ENCODE results near the gene DTNBP1. TPM values are rescaled to one million over a fixed set of nuclear protein-coding genes. Genes with fewer than 3 reads are reported as not detected.
A peak's percentile ranks its signal among the peaks of the same experiment; 100 is the strongest.

Gene DTNBP1
- total and polyA plus RNA-seq, 2 experiments from 2014 or later: 0.32 to 15.8 TPM

GRCh38 chr6:15689586-15690482 is 27.0 kb upstream of the DTNBP1 start:
- Histone ChIP-seq H3K79me2 (ENCODE audit: insufficient read depth) (no peaks in the 10 kb centered on the region), H3K9me2 (ENCODE audit: insufficient read depth) (no peaks in the 10 kb centered on the region), H3K4me2 (ENCODE audit: unreplicated experiment) (no peak overlapping the region), H4K20me1 (ENCODE audit: insufficient read depth) (no peaks in the 10 kb centered on the region), H3F3A (ENCODE audit: insufficient read depth) (no peaks in the 10 kb centered on the region), H2AFZ (no peak overlapping the region), H3K4me3 (no peak overlapping the region), H3K27me3 (replicated peaks; ENCODE audit: insufficient read depth) (no peaks in the 10 kb centered on the region; the same call in 1 of the 2 replicates), H3K9ac (no peak overlapping the region), H3K9me3 (ENCODE audit: low read depth) (no peaks in the 10 kb centered on the region), H3K4me1 (ENCODE audit: insufficient read depth) (no peaks in the 10 kb centered on the region), H3K36me3 (ENCODE audit: low read depth) (no peaks in the 10 kb centered on the region), H3K27ac (no peak overlapping the region)
- DNase-seq: peak; percentile 7
- in situ Hi-C loops (cut with MboI): loop anchor here (10.0 kb wide), 2 partner anchors 475 to 495 kb away; no protein-coding TSS in a partner anchor
- WGBS, 2 experiments (ENCODE audit: low coverage in 1 of 2, low lambda C conversion rate in 2 of 2, missing lambda C conversion rate in 2 of 2): 37 to 38% methylated on average over 5 of the region's 5 CpGs
- TF ChIP-seq EZH2phosphoT487 (IDR thresholded peaks at IDR 0.05; ENCODE audit: insufficient read depth, low read depth) (no peak), EZH2 (IDR thresholded peaks at IDR 0.05; ENCODE audit: insufficient read depth, poor library complexity, severe bottlenecking) (no peak)

- Histone ChIP-seq H3K4me3 (no peak overlapping the region), H3K79me2 (ENCODE audit: insufficient read depth) (no peaks in the 10 kb centered on the region), H3F3A (ENCODE audit: insufficient read depth) (no peaks in the 10 kb centered on the region), H3K27ac (no peak overlapping the region), H3K9me3 (ENCODE audit: low read depth) (no peaks in the 10 kb centered on the region), H3K27me3 (replicated peaks; ENCODE audit: insufficient read depth) (peaks cover 23% of the 10 kb centered on the region), H3K36me3 (ENCODE audit: low read depth) (no peaks in the 10 kb centered on the region), H3K9me2 (ENCODE audit: insufficient read depth) (no peaks in the 10 kb centered on the region), H3K9ac (no peak overlapping the region), H2AFZ (no peak overlapping the region), H4K20me1 (ENCODE audit: insufficient read depth) (no peaks in the 10 kb centered on the region), H3K4me2 (ENCODE audit: unreplicated experiment) (no peak overlapping the region), H3K4me1 (ENCODE audit: insufficient read depth) (no peaks in the 10 kb centered on the region)
- no peak for DNase-seq
- TF ChIP-seq EZH2 (IDR thresholded peaks at IDR 0.05; ENCODE audit: insufficient read depth, poor library complexity, severe bottlenecking) (no peak), EZH2phosphoT487 (IDR thresholded peaks at IDR 0.05; ENCODE audit: insufficient read depth, low read depth) (no peak)
- in situ Hi-C loops (cut with MboI): loop anchor here (10.0 kb wide), 1 partner anchor 499 kb away; no protein-coding TSS in a partner anchor
Observed at GRCh38 chr6:15685619-15686018, 22.8 kb upstream of the DTNBP1 start.

- Histone ChIP-seq H3K27me3 (replicated peaks; ENCODE audit: insufficient read depth) (peaks cover 39% of the 10 kb centered on the region), H3F3A (ENCODE audit: insufficient read depth) (no peaks in the 10 kb centered on the region), H2AFZ (no peak overlapping the region), H4K20me1 (ENCODE audit: insufficient read depth) (no peaks in the 10 kb centered on the region), H3K79me2 (ENCODE audit: insufficient read depth) (no peaks in the 10 kb centered on the region), H3K9ac (no peak overlapping the region), H3K9me2 (ENCODE audit: insufficient read depth) (no peaks in the 10 kb centered on the region), H3K4me1 (ENCODE audit: insufficient read depth) (no peaks in the 10 kb centered on the region), H3K36me3 (ENCODE audit: low read depth) (no peaks in the 10 kb centered on the region), H3K4me3 (no peak overlapping the region), H3K27ac (no peak overlapping the region), H3K4me2 (ENCODE audit: unreplicated experiment) (no peak overlapping the region), H3K9me3 (ENCODE audit: low read depth) (no peaks in the 10 kb centered on the region)
- in situ Hi-C loops (cut with MboI): loop anchor here (10.0 kb wide), 1 partner anchor 502 kb away; no protein-coding TSS in a partner anchor
- WGBS, 2 experiments (ENCODE audit: low coverage in 1 of 2, low lambda C conversion rate in 2 of 2, missing lambda C conversion rate in 2 of 2): 68 to 79% methylated on average over 7 of the region's 7 CpGs
- TF ChIP-seq EZH2 (IDR thresholded peaks at IDR 0.05; ENCODE audit: insufficient read depth, poor library complexity, severe bottlenecking) (no peak), EZH2phosphoT487 (IDR thresholded peaks at IDR 0.05; ENCODE audit: insufficient read depth, low read depth) (no peak)
- no peak for DNase-seq
Observed at GRCh38 chr6:15682965-15683822, 20.4 kb upstream of the DTNBP1 start.

- Histone ChIP-seq H3K9me3 (ENCODE audit: low read depth) (no peaks in the 10 kb centered on the region), H3F3A (ENCODE audit: insufficient read depth) (no peaks in the 10 kb centered on the region), H3K4me3 (no peak overlapping the region), H4K20me1 (ENCODE audit: insufficient read depth) (no peaks in the 10 kb centered on the region), H3K36me3 (ENCODE audit: low read depth) (no peaks in the 10 kb centered on the region), H3K4me1 (ENCODE audit: insufficient read depth) (no peaks in the 10 kb centered on the region), H3K9ac (no peak overlapping the region), H3K27ac (no peak overlapping the region), H3K79me2 (ENCODE audit: insufficient read depth) (no peaks in the 10 kb centered on the region), H2AFZ (no peak overlapping the region), H3K4me2 (ENCODE audit: unreplicated experiment) (no peak overlapping the region), H3K27me3 (replicated peaks; ENCODE audit: insufficient read depth) (peaks cover 48% of the 10 kb centered on the region), H3K9me2 (ENCODE audit: insufficient read depth) (no peaks in the 10 kb centered on the region)
- no peak for TF ChIP-seq EZH2phosphoT487 (IDR thresholded peaks at IDR 0.05; ENCODE audit: insufficient read depth, low read depth)
- TF ChIP-seq EZH2 (IDR thresholded peaks at IDR 0.05; ENCODE audit: insufficient read depth, poor library complexity, severe bottlenecking): no peak
- no peak for DNase-seq
- in situ Hi-C loops (cut with MboI): loop anchor here (10.0 kb wide), 1 partner anchor 503 kb away; no protein-coding TSS in a partner anchor
- WGBS, 2 experiments (ENCODE audit: low coverage in 1 of 2, low lambda C conversion rate in 2 of 2, missing lambda C conversion rate in 2 of 2): 49 to 57% methylated on average over 1 of the region's 1 CpG
Observed at GRCh38 chr6:15681946-15682345, 19.1 kb upstream of the DTNBP1 start.

Data from GM23248 (cell line).